Stimulated activated naive CD8-positive, alpha-beta T cell treated with anti-CD3 and anti-CD28 coated beads, Interleukin-15, amount 100 ng/mL, for 72 hours (primary cell): Measurements from ENCODE around the gene ZBTB6.
A peak's percentile ranks its signal among the peaks of the same experiment; 100 is the strongest.

Experiments used
- ATAC-seq: fragments of 150-1000 bp; cut with Tn5 transposase; 2 replicates; pipeline ENCODE4 v1.10.0; 2021; ENCODE audit warnings: mild to moderate bottlenecking, moderate library complexity
- DNase-seq, 2 donors: peaks; one replicate each; pipeline ENCODE4 v3.0.0; 2021 to 2022
- H3K27ac Mint-ChIP-seq, 2 donors: one replicate each; pipeline ENCODE4 v1.8.0; 2022; ENCODE audit warnings: mild to moderate bottlenecking in 2 of 2, mixed read lengths in 2 of 2, moderate library complexity in 2 of 2
- H3K27me3 Mint-ChIP-seq: one replicate; pipeline ENCODE4 v1.8.0; 2022; ENCODE audit warnings: mixed read lengths
- H3K4me1 Mint-ChIP-seq: one replicate; pipeline ENCODE4 v1.8.0; 2022; ENCODE audit warnings: mild to moderate bottlenecking, mixed read lengths
- H3K4me3 Mint-ChIP-seq, 2 donors: one replicate each; pipeline ENCODE4 v1.8.0; 2022; ENCODE audit warnings: mild to moderate bottlenecking in 2 of 2, mixed read lengths in 2 of 2, moderate library complexity in 1 of 2
- H3K9me3 Mint-ChIP-seq, 2 donors: one replicate each; pipeline ENCODE4 v1.8.0; 2022; ENCODE audit warnings: mixed read lengths in 2 of 2

ZBTB6 gene

GRCh38 chr9:122912964-122913673 is at the start of gene ZBTB6:
ZBTB6 (minus strand) TSS chr9:122913323; CDS start chr9:122912072, 1,251 bp downstream.
- H3K27ac Mint-ChIP-seq = peak within 1 kb of the TSS; percentile 97 to 98
- ATAC-seq = peak; percentile 99
- no peaks in the 10 kb centered on the region for H3K27me3 Mint-ChIP-seq
- H3K4me1 Mint-ChIP-seq = peaks cover 26% of the 10 kb centered on the region
- peak; percentile 77 to 85 for DNase-seq
- H3K4me3 Mint-ChIP-seq = peak within 1 kb of the TSS; percentile 95 to 99
- H3K9me3 Mint-ChIP-seq = no peaks in the 10 kb centered on the region

- ATAC-seq (no peak), DNase-seq (no peak)
- no peaks in the 10 kb centered on the region for H3K4me1 Mint-ChIP-seq
- no peaks in the 10 kb centered on the region for H3K9me3 Mint-ChIP-seq
- no peak overlapping the region for H3K27ac Mint-ChIP-seq
- no peak overlapping the region for H3K4me3 Mint-ChIP-seq
- no peaks in the 10 kb centered on the region for H3K27me3 Mint-ChIP-seq
Observed at GRCh38 chr9:122961139-122961538, 48.0 kb upstream of the ZBTB6 start.

- no peak for ATAC-seq
- no peak for DNase-seq
- Mint-ChIP-seq H3K27me3 (no peaks in the 10 kb centered on the region), H3K4me1 (peaks cover 6% of the 10 kb centered on the region), H3K27ac (no peak overlapping the region), H3K9me3 (no peaks in the 10 kb centered on the region), H3K4me3 (no peak overlapping the region)
Observed at GRCh38 chr9:122955961-122956360, 42.8 kb upstream of the ZBTB6 start.

GRCh38 chr9:122954253-122954691 is 41.1 kb upstream of the ZBTB6 start:
- DNase-seq (no peak), ATAC-seq (no peak)
- Mint-ChIP-seq H3K27me3 (no peaks in the 10 kb centered on the region), H3K27ac (no peak overlapping the region), H3K4me3 (no peak overlapping the region), H3K4me1 (peaks cover 15% of the 10 kb centered on the region), H3K9me3 (no peaks in the 10 kb centered on the region)

- no peaks in the 10 kb centered on the region for H3K27me3 Mint-ChIP-seq
- H3K9me3 Mint-ChIP-seq = no peaks in the 10 kb centered on the region
- no peak overlapping the region for H3K4me3 Mint-ChIP-seq
- ATAC-seq (no peak), DNase-seq (no peak)
- H3K4me1 Mint-ChIP-seq = peaks cover 37% of the 10 kb centered on the region
- H3K27ac Mint-ChIP-seq = no peak overlapping the region
Observed at GRCh38 chr9:122951056-122951455, 37.9 kb upstream of the ZBTB6 start.

DNA sequence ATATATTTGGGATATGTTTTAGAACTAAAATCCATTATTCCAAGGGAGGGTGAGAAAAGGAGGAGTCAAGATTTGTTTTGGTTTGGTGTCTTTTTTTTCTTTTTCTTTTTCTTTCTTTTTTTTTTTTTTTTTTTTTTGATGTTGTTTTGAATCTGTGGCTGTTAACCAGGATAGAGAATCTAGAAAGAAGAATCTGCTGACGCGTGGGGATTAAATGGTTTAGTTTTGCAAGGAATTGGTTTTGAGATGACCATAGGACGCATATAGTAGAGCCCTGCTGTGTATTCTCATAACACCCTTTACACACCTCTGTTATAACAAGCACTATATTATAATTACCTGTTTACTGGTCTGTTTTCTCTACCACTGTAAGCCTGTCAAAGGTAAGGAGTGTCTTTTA is 37.1 kb upstream of the ZBTB6 start:
- H3K27me3 Mint-ChIP-seq = no peaks in the 10 kb centered on the region
- no peaks in the 10 kb centered on the region for H3K9me3 Mint-ChIP-seq
- no peak overlapping the region for H3K4me3 Mint-ChIP-seq
- H3K4me1 Mint-ChIP-seq = peaks cover 45% of the 10 kb centered on the region
- H3K27ac Mint-ChIP-seq = no peak overlapping the region
- no peak for ATAC-seq
- no peak for DNase-seq

DNA sequence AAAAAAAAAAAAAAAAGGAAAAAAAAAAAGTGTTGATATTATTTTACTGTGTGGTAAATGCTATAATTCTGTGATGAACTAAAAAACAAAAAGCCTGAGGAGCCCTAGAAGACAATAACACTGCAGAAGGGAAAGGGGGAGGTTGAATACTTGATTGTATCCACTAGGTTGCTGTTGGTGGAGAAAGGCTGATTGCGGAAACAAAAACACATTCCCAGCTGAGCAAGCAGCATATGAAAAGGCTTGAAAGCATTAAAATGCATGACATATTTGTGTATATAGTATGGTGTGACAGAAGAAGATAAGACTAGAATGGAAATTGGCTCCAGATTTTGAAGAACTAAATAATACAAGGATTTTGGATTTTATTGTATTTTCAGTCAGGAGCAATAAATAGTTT is 36.6 kb upstream of the ZBTB6 start:
- no peaks in the 10 kb centered on the region for H3K27me3 Mint-ChIP-seq
- H3K4me1 Mint-ChIP-seq = peaks cover 48% of the 10 kb centered on the region
- ATAC-seq = no peak
- DNase-seq = no peak
- no peaks in the 10 kb centered on the region for H3K9me3 Mint-ChIP-seq
- H3K27ac Mint-ChIP-seq = peak overlapping the region in 1 of 2 donors; percentile 7
- no peak overlapping the region for H3K4me3 Mint-ChIP-seq

DNA sequence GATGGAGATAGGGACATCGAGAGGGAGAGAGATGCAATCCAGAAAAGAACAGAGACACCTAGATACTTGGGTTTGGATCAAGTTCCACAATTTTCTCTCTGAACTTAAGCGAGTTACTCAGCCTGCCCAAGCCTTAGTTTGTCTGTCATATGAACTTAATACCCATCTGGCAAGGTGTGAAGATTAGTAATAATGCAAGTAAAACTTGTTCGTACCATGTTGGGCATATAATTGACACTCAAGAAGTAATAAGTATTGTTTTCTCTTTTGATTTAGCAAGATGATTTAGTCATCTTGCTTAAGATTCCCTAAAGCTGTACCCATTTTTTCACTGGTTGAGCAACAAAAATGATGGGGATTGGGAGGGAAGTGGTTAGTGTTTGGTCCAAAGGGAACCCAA is 35.2 kb upstream of the ZBTB6 start:
- H3K27me3 Mint-ChIP-seq = no peaks in the 10 kb centered on the region
- ATAC-seq (peak; percentile 92), DNase-seq (no peak)
- no peaks in the 10 kb centered on the region for H3K9me3 Mint-ChIP-seq
- H3K27ac Mint-ChIP-seq = no peak overlapping the region
- peaks cover 41% of the 10 kb centered on the region for H3K4me1 Mint-ChIP-seq
- peak overlapping the region; percentile 2 to 49 for H3K4me3 Mint-ChIP-seq

- Mint-ChIP-seq H3K9me3 (no peaks in the 10 kb centered on the region), H3K27me3 (no peaks in the 10 kb centered on the region), H3K4me1 (peaks cover 51% of the 10 kb centered on the region), H3K4me3 (no peak overlapping the region), H3K27ac (no peak overlapping the region)
- no peak for ATAC-seq
- no peak for DNase-seq
Observed at GRCh38 chr9:122946461-122947005, 33.4 kb upstream of the ZBTB6 start.

- no peak for DNase-seq
- Mint-ChIP-seq H3K4me3 (peak overlapping the region; percentile 20 to 44), H3K4me1 (peaks cover 58% of the 10 kb centered on the region), H3K27me3 (no peaks in the 10 kb centered on the region), H3K27ac (peak overlapping the region; percentile 77 to 91), H3K9me3 (no peaks in the 10 kb centered on the region)
- no peak for ATAC-seq
Observed at GRCh38 chr9:122944960-122945888, 32.1 kb upstream of the ZBTB6 start.

GRCh38 chr9:122941582-122942234 is 28.6 kb upstream of the ZBTB6 start:
- DNase-seq = no peak

DNA sequence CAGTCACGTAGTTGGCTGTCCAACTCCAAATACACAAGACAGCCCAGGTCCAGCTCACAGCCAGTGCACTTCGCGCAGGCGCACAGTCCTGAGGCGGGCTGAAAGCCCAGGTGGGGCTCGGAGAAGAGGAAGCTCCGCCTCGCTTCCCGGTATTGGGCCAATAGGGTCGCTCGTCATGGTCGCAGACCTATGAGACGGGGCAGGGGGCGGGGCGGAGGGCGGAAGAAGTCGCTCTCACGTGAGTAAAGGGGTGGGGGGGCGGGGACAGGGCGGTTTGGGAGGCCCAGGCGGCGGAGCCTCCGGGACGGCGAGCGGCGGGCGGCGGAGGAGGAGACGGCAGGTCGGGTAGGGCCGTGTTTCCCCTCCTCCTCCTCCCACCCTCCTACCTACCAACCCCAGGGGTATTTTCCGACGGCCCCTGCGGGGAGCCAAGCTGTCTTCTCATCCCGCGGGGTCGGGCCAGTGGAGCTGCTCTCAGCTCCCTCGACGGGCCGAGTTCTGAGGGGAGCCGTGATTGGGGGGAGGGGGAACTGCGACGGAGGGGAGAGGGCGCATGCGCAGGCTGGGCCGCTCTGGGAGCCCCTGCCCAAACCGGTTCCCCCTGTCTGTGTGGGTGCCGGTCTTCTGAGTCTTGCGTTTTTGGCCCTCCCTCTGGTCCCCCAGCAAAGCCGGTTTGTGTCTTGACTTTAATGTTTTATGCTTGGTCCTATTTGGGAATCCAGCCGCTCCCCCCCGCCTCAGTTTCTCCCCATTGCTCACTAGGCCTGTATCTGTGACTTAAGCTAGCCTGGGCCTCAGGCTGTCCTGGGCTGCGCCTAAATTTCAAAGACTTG is 27.8 kb upstream of the ZBTB6 start, which contains the start of gene RABGAP1:
RABGAP1 (plus strand) TSS at position 272 of the 833 bp plus-strand sequence. CDS start 16,040 bp downstream, outside the sequence.
- Mint-ChIP-seq H3K27ac (peak within 1 kb of the TSS; percentile 92 to 96), H3K9me3 (no peaks in the 10 kb centered on the region), H3K4me1 (peaks cover 32% of the 10 kb centered on the region), H3K27me3 (no peaks in the 10 kb centered on the region), H3K4me3 (peak within 1 kb of the TSS; percentile 94 to 98)
- DNase-seq = peak; percentile 94 to 97
- ATAC-seq = peak; percentile 98

More at GRCh38 chr9:122941582-122942234, 28.6 kb upstream of the ZBTB6 start:
- peak overlapping the region; percentile 92 to 96 for H3K27ac Mint-ChIP-seq
- ATAC-seq = no peak
- no peaks in the 10 kb centered on the region for H3K27me3 Mint-ChIP-seq
- no peaks in the 10 kb centered on the region for H3K9me3 Mint-ChIP-seq
- peak overlapping the region; percentile 94 to 98 for H3K4me3 Mint-ChIP-seq
- H3K4me1 Mint-ChIP-seq = peaks cover 33% of the 10 kb centered on the region

GRCh38 chr9:122940454-122940748 is 27.3 kb upstream of the ZBTB6 start:
- Mint-ChIP-seq H3K9me3 (no peaks in the 10 kb centered on the region), H3K27ac (peak overlapping the region; percentile 52 to 88), H3K4me3 (peak overlapping the region; percentile 94 to 98), H3K27me3 (no peaks in the 10 kb centered on the region), H3K4me1 (peaks cover 27% of the 10 kb centered on the region)
- peak; percentile 16 for ATAC-seq
- DNase-seq = no peak

DNA sequence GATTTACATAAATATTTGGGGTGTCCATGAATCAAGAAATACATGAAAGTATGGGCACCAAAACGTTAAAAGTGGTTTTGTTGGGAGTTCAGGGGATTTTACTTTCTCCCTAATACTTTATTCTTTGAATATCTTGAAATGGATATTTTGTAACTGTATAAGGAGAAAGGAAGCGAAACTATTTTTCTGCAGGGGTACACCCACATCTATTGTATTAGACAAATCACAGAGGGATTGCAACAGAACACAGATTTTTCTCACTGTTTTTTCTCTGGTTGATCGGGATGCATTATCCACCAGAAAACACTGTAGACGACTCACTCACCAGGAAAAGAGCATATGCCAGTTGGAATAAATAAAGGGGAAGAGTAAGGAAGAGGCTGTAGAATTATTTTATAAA is 26.5 kb upstream of the ZBTB6 start:
- peaks cover 23% of the 10 kb centered on the region for H3K4me1 Mint-ChIP-seq

GRCh38 chr9:122936883-122937282 is 23.8 kb upstream of the ZBTB6 start:
- Mint-ChIP-seq H3K4me1 (peaks cover 22% of the 10 kb centered on the region), H3K27ac (no peak overlapping the region), H3K4me3 (no peak overlapping the region), H3K27me3 (no peaks in the 10 kb centered on the region), H3K9me3 (no peaks in the 10 kb centered on the region)
- DNase-seq (no peak), ATAC-seq (no peak)

More for the DNA sequence above, 26.5 kb upstream of the ZBTB6 start:
- H3K27ac Mint-ChIP-seq = no peak overlapping the region
- DNase-seq = no peak
- ATAC-seq = no peak
- peak overlapping the region; percentile 10 to 48 for H3K4me3 Mint-ChIP-seq
- H3K9me3 Mint-ChIP-seq = no peaks in the 10 kb centered on the region
- no peaks in the 10 kb centered on the region for H3K27me3 Mint-ChIP-seq
